H9 (cell line): ENCODE results near the gene TMEM31. TPM values are rescaled to one million over a fixed set of nuclear protein-coding genes. Genes with fewer than 3 reads are reported as not detected.

ENCODE experiments used
- DNase-seq: peaks from one replicate; pipeline ENCODE4 v3.0.0-alpha.2; 2017
- H2AFZ ChIP-seq: one replicate; pipeline ENCODE4 v1.6.1; 2013; ENCODE audit warnings: mild to moderate bottlenecking, low read length, control low read depth, moderate library complexity
- H2AK5ac ChIP-seq: 2 replicates; pipeline ENCODE4 v1.6.1; 2013; ENCODE audit warnings: low read length, control low read depth, mixed read lengths; ENCODE audit not compliant: insufficient read length
- H2BK120ac ChIP-seq: one replicate; pipeline ENCODE4 v1.6.1; 2013; ENCODE audit warnings: low read depth, mild to moderate bottlenecking, low read length, control low read depth, inconsistent platforms; ENCODE audit not compliant: poor library complexity, severe bottlenecking
- H2BK12ac ChIP-seq: 2 replicates; pipeline ENCODE4 v1.6.1; 2013; ENCODE audit warnings: low read length, control low read depth, mixed read lengths, low read depth; ENCODE audit not compliant: insufficient read length
- H2BK15ac ChIP-seq: 2 replicates; pipeline ENCODE4 v1.6.1; 2013; ENCODE audit warnings: low read depth, low read length, control low read depth
- H2BK20ac ChIP-seq: one replicate; pipeline ENCODE4 v1.6.1; 2013; ENCODE audit warnings: low read depth, mild to moderate bottlenecking, low read length, control low read depth, inconsistent platforms; ENCODE audit not compliant: poor library complexity, severe bottlenecking
- H2BK5ac ChIP-seq: 2 replicates; pipeline ENCODE4 v1.6.1; 2013; ENCODE audit warnings: low read length, control low read depth, mixed read lengths; ENCODE audit not compliant: insufficient read length
- H3K14ac ChIP-seq: 2 replicates; pipeline ENCODE4 v1.6.1; 2013; ENCODE audit warnings: low read length, control low read depth; ENCODE audit not compliant: insufficient read depth
- H3K18ac ChIP-seq: 2 replicates; pipeline ENCODE4 v1.6.1; 2013; ENCODE audit warnings: low read depth, mild to moderate bottlenecking, mixed read lengths, low read length, control low read depth; ENCODE audit not compliant: insufficient read length
- H3K23ac ChIP-seq: 2 replicates; pipeline ENCODE4 v1.6.1; 2013; ENCODE audit warnings: low read length, control low read depth, mixed read lengths, low read depth; ENCODE audit not compliant: insufficient read length
- H3K23me2 ChIP-seq: 2 replicates; pipeline ENCODE4 v1.6.1; 2013; ENCODE audit warnings: low read depth, mild to moderate bottlenecking, mixed read lengths, low read length, control low read depth; ENCODE audit not compliant: insufficient read length, poor library complexity, severe bottlenecking
- H3K27ac ChIP-seq: 2 replicates; pipeline ENCODE4 v1.5.1; 2013; ENCODE audit warnings: low read length, control low read depth, mixed read lengths, low read depth; ENCODE audit not compliant: insufficient read length
- H3K27me3 ChIP-seq: 2 replicates; pipeline ENCODE4 v1.6.1; 2013; ENCODE audit warnings: low read length, control low read depth, inconsistent platforms; ENCODE audit not compliant: insufficient read depth
- H3K4ac ChIP-seq: 2 replicates; pipeline ENCODE4 v1.6.1; 2013; ENCODE audit warnings: low read depth, mild to moderate bottlenecking, control low read depth, inconsistent platforms, low read length, moderate library complexity
- H3K4me1 ChIP-seq: 2 replicates; pipeline ENCODE4 v1.6.1; 2013; ENCODE audit warnings: low read length, control low read depth, inconsistent platforms; ENCODE audit not compliant: insufficient read depth
- H3K4me2 ChIP-seq: 2 replicates; pipeline ENCODE4 v1.6.1; 2013; ENCODE audit warnings: low read length, control low read depth, mixed read lengths; ENCODE audit not compliant: insufficient read length, insufficient read depth
- H3K56ac ChIP-seq: 2 replicates; pipeline ENCODE4 v1.6.1; 2013; ENCODE audit warnings: low read depth, mild to moderate bottlenecking, mixed read lengths, low read length, control low read depth; ENCODE audit not compliant: insufficient read length
- H3K79me1 ChIP-seq: 2 replicates; pipeline ENCODE4 v1.6.1; 2013; ENCODE audit warnings: low read depth, mild to moderate bottlenecking, moderate library complexity, low read length, control low read depth, inconsistent platforms; ENCODE audit not compliant: insufficient read depth, poor library complexity, severe bottlenecking
- H3K79me2 ChIP-seq: 2 replicates; pipeline ENCODE4 v1.6.1; 2013; ENCODE audit warnings: low read length, control low read depth, inconsistent platforms; ENCODE audit not compliant: insufficient read depth
- H3K9ac ChIP-seq: 2 replicates; pipeline ENCODE4 v1.6.1; 2013; ENCODE audit warnings: low read length, control low read depth, mixed read lengths; ENCODE audit not compliant: insufficient read length; ENCODE audit errors: extremely low read depth
- H3K9me3 ChIP-seq: one replicate; pipeline ENCODE4 v1.6.1; 2013; ENCODE audit warnings: low read depth, low read length, inconsistent platforms; ENCODE audit not compliant: control insufficient read depth
- H3T11ph ChIP-seq: one replicate; pipeline ENCODE4 v1.6.1; 2013; ENCODE audit warnings: mild to moderate bottlenecking, low read length, control low read depth, inconsistent platforms
- H4K20me1 ChIP-seq: one replicate; pipeline ENCODE4 v1.6.1; 2013; ENCODE audit not compliant: control insufficient read depth, insufficient read length, insufficient read depth
- H4K5ac ChIP-seq: 2 replicates; pipeline ENCODE4 v1.6.1; 2013; ENCODE audit warnings: low read depth, mild to moderate bottlenecking, mixed read lengths, low read length, control low read depth; ENCODE audit not compliant: insufficient read length
- H4K8ac ChIP-seq: replicated peaks from 2 replicates; pipeline ENCODE4 v1.6.1; 2013; ENCODE audit warnings: low read length, control low read depth, mixed read lengths, low read depth; ENCODE audit not compliant: insufficient read length
- H4K91ac ChIP-seq: 2 replicates; pipeline ENCODE4 v1.6.1; 2013; ENCODE audit warnings: low read depth, mild to moderate bottlenecking, moderate library complexity, mixed read lengths, low read length, control low read depth; ENCODE audit not compliant: insufficient read length
- H3K27ac Mint-ChIP-seq, 3 experiments: 2 replicates in 2 of 3; 3 replicates in 1 of 3; pipeline ENCODE4 v1.8.0; 2020 to 2021; ENCODE audit warnings: mixed read lengths in 3 of 3, mild to moderate bottlenecking in 1 of 3, moderate library complexity in 1 of 3
- H3K27me3 Mint-ChIP-seq: 2 replicates; pipeline ENCODE4 v1.8.0; 2021; ENCODE audit warnings: low read depth, mild to moderate bottlenecking, moderate library complexity, mixed read lengths
- H3K36me3 Mint-ChIP-seq, 3 experiments: 2 replicates in 2 of 3; 3 replicates in 1 of 3; pipeline ENCODE4 v1.8.0; 2020 to 2021; ENCODE audit warnings: low read depth in 3 of 3, mixed read lengths in 3 of 3; ENCODE audit not compliant: insufficient read depth in 1 of 3
- H3K4me1 Mint-ChIP-seq, 2 experiments: 2 replicates each; pipeline ENCODE4 v1.8.0; 2020; ENCODE audit warnings: mixed read lengths in 2 of 2
- H3K4me3 Mint-ChIP-seq, 2 experiments: 2 replicates in 1 of 2; 3 replicates in 1 of 2; pipeline ENCODE4 v1.8.0; 2020 to 2021; ENCODE audit warnings: mild to moderate bottlenecking in 2 of 2, mixed read lengths in 2 of 2, moderate library complexity in 1 of 2
- H3K9me3 Mint-ChIP-seq, 2 experiments: 2 replicates in 1 of 2; 3 replicates in 1 of 2; pipeline ENCODE4 v1.8.0; 2020; ENCODE audit warnings: mild to moderate bottlenecking in 2 of 2, mixed read lengths in 2 of 2, moderate library complexity in 1 of 2
- WGBS: extraction: QIAGEN DNeasy Blood & Tissue Kit; methylation state at CpG from one replicate; pipeline ENCODE4 v1.1.7; 2013; ENCODE audit warnings: missing lambda C conversion rate, low lambda C conversion rate, mixed read lengths; ENCODE audit not compliant: insufficient read length; ENCODE audit errors: extremely low coverage; 5-methylcytosine and 5-hydroxymethylcytosine counted together
- total RNA-seq: library from RNA; stranded (reverse); gene quantifications from 2 replicates; pipeline ENCODE4 v1.2.1, GENCODE V29; 2021
- TF ChIP-seq, protein P1 (sequence below): fragments of 200-600 bp; sonication (generic); conservative IDR thresholded peaks from 3 replicates; pipeline ENCODE4 v1.8.0; 2021; ENCODE audit warnings: antibody characterized with exemption, mild to moderate bottlenecking

The TMEM31 gene
- total RNA-seq, 1 experiment from 2014 or later: 0.55 TPM

DNA sequence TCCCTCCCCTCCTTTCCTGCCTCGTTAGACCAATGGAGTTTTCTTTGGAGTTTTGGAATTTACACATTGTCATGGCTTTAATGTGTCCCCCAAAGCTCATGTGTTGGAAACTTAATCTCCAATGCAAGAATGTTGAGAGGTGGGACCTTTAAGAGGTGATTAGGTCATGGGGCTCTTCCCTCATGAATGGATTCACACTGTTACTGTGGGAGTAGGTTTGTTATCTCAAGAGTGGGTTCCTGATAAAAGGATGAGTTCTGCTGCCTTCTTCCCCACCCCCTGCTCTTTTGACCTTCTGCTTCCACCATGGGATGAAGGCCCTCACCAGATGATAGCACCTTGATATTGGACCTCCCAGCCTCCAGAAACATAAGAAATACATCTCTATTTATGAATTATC is 41.0 kb upstream of the TMEM31 start:
- no peak overlapping the region for H3K9ac ChIP-seq
- H2AK5ac ChIP-seq: no peak overlapping the region
- H2BK20ac ChIP-seq: no peak overlapping the region
- no peak overlapping the region for H2BK5ac ChIP-seq
- TF ChIP-seq, protein P1, sequence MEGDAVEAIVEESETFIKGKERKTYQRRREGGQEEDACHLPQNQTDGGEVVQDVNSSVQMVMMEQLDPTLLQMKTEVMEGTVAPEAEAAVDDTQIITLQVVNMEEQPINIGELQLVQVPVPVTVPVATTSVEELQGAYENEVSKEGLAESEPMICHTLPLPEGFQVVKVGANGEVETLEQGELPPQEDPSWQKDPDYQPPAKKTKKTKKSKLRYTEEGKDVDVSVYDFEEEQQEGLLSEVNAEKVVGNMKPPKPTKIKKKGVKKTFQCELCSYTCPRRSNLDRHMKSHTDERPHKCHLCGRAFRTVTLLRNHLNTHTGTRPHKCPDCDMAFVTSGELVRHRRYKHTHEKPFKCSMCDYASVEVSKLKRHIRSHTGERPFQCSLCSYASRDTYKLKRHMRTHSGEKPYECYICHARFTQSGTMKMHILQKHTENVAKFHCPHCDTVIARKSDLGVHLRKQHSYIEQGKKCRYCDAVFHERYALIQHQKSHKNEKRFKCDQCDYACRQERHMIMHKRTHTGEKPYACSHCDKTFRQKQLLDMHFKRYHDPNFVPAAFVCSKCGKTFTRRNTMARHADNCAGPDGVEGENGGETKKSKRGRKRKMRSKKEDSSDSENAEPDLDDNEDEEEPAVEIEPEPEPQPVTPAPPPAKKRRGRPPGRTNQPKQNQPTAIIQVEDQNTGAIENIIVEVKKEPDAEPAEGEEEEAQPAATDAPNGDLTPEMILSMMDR: no peak
- no peak overlapping the region for H3K23ac ChIP-seq
- no peak overlapping the region for H2BK120ac ChIP-seq
- no peak overlapping the region for H4K91ac ChIP-seq
- no peak overlapping the region for H2BK12ac ChIP-seq
- H3K27ac ChIP-seq: no peak overlapping the region
- H3K56ac ChIP-seq: no peak overlapping the region
- no peaks in the 10 kb centered on the region for H3K27me3 ChIP-seq
- no peak overlapping the region for H3T11ph ChIP-seq
- no peak overlapping the region for H4K8ac ChIP-seq
- H2BK15ac ChIP-seq: no peak overlapping the region
- H3K27ac Mint-ChIP-seq: no peak overlapping the region
- peaks cover 2% of the 10 kb centered on the region; the same call in 1 of the 2 replicates for H3K27me3 Mint-ChIP-seq
- WGBS: no CpG with 5 or more reads among the region's 1 CpG
- no peaks in the 10 kb centered on the region for H3K23me2 ChIP-seq
- H3K4me3 Mint-ChIP-seq: no peak overlapping the region
- H3K36me3 Mint-ChIP-seq: no peaks in the 10 kb centered on the region
- H3K4me2 ChIP-seq: no peak overlapping the region
- H4K5ac ChIP-seq: no peak overlapping the region
- no peaks in the 10 kb centered on the region for H3K79me2 ChIP-seq
- no peak overlapping the region for H2AFZ ChIP-seq
- H3K79me1 ChIP-seq: no peaks in the 10 kb centered on the region
- H3K14ac ChIP-seq: no peak overlapping the region
- no peaks in the 10 kb centered on the region for H3K4me1 ChIP-seq
- DNase-seq: no peak
- H3K9me3 ChIP-seq: no peaks in the 10 kb centered on the region
- peaks cover 2 to 5% of the 10 kb centered on the region in 2 experiments; a peak in 3 of 4 replicates for H3K4me1 Mint-ChIP-seq
- no peak overlapping the region for H3K4ac ChIP-seq
- H3K9me3 Mint-ChIP-seq: peaks cover 0 to 32% of the 10 kb centered on the region in 2 experiments; a peak in 1 of 5 replicates
- H4K20me1 ChIP-seq: no peaks in the 10 kb centered on the region
- H3K18ac ChIP-seq: no peak overlapping the region
